G401.6 (cell line): Measurements from ENCODE around the gene NCCRP1.

ENCODE experiments used
- FAIRE-seq: peaks from 2 replicates; lab custom pipeline; 2012; peaks lifted over from hg19 to GRCh38; lab: Jason Lieb, UNC

The NCCRP1 gene

GRCh38 chr19:39165857-39166256 lies 30.9 kb upstream of the NCCRP1 start:
- FAIRE-seq, result no peak

DNA sequence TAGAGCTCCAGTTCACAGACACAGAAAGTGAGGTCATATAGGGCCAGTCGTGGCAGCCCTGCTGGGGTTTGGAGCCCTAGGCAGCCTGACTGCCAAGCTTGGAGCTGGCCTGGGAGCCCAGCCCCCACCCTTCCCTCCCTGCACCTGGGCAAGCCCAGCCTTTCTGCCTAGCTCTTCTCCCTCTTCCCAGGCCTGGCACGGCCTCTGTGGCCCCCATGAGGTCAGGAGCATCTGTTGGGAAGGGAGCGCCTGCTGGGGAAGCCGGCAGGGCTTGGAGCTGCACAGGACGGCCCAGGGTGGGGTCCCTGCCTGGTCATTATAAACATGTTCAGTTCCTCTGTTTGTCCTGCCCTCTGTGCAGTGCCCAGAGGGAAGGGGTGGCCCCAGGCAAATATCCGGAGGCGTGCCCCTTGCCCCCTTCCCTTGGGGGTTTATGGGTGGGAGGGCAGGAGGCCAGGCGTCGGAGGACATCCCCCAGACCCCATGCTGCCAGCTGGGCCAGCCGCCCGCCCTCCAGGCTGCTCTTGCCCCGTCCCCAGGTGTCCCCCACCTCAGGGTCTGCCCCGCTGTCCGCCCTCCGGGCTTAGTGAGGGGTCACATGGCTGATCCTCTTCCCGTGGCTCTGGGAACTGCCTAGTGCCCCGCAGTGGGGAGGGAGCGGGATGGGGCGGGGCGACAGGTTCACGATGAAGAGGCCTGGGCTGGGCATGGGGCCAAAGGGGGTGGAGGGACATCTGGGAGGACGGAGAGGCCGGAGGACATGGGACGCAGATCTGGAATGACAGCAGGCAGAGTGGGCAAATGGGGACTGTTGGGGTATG lies 30.0 kb upstream of the NCCRP1 start:
- no peak for FAIRE-seq

DNA sequence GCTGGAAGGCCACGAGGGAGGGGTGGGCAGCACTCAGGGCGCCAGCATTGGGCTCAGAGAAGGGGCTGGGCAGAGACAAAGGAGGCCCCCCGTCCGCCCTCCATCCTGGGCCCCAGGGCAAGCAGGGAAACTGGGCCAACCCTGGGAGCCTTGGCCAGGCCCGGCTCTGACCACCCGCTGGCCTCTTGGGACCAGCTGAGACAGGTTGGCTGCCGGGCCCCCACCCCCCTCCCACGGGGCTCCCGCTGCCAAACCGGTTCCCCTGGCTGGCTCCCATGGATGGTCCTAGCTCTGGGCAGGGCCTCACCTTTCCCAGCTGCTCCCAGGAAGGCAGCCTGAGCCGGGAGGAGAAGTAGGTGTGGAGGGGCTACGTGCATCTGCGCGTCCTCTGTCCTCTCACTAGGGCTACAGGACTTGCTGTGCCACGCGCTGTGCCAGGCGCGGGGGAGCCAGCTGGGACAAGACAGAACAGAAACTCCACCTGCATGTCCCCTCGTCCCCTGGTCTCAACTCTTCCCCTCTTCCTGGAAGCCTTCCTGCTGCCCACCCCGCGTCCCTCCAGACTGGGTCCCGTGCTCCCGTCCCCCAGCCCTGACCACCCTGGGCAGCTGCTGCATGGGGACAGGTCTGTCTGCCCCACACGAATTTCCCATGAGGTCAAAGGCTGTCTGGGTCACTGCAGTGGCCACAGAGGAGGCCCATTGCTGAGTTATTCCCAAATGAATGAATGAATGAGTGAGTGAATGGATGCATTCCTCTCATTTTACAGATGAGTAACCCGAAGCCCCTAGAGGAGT lies 29.1 kb upstream of the NCCRP1 start:
- FAIRE-seq, result no peak

GRCh38 chr19:39168258-39169142 lies 28.3 kb upstream of the NCCRP1 start:
- no peak for FAIRE-seq

DNA sequence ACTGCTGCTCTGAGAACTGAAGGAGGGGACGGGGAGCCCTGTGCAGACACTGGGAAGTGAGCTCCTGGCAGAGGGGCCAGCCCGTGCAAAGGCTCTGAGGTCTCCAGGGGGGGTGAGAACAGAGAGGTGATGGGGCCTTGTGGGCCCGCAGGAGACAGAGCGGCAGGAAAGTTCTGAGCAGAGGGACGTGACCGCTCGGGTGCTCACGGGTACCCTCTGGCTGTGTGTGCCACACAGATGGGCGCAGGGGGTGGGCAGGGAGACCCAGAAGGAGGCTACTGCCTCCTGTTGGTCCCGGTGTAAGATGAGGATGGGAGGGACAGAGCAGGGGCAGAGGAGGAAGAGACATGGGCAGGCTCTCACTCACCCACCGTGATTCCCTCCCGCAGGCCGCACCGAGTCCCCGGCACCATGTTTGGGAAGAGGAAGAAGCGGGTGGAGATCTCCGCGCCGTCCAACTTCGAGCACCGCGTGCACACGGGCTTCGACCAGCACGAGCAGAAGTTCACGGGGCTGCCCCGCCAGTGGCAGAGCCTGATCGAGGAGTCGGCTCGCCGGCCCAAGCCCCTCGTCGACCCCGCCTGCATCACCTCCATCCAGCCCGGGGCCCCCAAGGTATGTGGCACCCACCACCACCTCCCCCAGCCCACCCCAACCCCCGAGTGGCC lies 27.5 kb upstream of the NCCRP1 start:
- FAIRE-seq, result no peak

DNA sequence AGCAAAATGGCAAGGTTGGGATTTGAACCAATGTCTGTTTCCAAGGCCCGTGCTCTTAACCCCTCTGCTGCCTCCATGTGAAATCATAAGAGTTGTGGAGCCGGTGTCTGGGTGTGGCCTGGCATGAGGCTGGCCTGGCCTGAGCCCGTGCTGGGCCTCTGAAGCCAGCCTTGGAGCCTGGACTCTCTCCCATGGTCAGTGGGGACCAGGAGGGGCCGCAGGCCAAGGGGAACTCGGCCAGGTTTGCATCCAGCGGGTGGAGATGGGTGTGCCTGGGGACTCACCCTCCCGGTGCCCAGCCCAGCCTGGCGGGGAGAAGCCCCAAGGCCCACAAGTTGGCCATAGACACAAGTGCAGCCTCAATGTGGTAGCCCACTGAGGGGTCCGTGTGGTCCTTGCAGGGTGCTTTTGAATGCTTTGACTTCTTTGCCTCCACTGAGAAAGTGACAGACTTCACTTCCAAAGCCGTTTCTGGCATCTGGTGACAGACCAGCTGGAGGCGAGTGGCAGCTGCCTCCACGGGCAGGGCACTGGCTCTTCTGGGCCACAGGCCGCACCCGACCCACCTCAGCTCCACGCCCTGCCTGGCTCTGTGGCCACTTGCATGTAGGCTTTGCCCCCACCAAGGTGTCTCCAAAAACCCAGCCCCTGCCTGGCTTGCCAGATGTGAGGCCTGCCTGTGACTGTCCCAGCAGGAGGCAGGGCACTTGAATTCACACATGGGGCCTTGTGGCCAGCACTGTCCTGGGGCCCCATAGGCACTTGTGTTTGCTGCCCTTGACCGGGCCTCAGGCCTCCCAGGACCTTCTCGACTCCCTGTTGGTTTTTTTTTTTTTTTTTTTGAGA lies 26.2 kb upstream of the NCCRP1 start:
- no peak for FAIRE-seq

GRCh38 chr19:39171479-39172465 lies 25.0 kb upstream of the NCCRP1 start:
- FAIRE-seq, result no peak

DNA sequence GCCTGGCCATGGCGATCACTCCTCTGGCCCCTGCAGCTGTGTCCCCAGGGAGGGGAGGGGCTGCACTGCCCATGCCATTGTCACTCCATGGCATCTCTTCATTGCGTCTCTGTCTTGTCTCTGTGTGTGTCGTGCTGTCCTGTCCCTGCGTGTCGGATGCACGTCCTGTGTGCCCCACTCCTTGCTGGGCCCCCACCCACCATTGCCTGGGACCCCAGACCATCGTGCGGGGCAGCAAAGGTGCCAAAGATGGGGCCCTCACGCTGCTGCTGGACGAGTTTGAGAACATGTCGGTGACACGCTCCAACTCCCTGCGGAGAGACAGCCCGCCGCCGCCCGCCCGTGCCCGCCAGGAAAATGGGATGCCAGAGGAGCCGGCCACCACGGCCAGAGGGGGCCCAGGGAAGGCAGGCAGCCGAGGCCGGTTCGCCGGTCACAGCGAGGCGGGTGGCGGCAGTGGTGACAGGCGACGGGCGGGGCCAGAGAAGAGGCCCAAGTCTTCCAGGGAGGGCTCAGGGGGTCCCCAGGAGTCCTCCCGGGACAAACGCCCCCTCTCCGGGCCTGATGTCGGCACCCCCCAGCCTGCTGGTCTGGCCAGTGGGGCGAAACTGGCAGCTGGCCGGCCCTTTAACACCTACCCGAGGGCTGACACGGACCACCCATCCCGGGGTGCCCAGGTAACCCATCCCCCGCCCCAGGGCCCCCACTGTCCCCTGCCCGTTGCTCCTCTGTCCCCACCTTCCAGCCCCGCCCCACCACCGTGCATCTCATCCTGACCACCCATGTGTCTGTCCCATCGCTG lies 23.9 kb upstream of the NCCRP1 start:
- FAIRE-seq, result no peak

DNA sequence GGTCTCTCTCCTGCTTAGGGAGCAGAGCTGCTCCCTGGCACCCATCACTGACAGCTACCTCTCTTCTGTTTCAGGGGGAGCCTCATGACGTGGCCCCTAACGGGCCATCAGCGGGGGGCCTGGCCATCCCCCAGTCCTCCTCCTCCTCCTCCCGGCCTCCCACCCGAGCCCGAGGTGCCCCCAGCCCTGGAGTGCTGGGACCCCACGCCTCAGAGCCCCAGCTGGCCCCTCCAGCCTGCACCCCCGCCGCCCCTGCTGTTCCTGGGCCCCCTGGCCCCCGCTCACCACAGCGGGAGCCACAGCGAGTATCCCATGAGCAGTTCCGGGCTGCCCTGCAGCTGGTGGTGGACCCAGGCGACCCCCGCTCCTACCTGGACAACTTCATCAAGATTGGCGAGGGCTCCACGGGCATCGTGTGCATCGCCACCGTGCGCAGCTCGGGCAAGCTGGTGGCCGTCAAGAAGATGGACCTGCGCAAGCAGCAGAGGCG lies 23.2 kb upstream of the NCCRP1 start:
- no peak for FAIRE-seq

DNA sequence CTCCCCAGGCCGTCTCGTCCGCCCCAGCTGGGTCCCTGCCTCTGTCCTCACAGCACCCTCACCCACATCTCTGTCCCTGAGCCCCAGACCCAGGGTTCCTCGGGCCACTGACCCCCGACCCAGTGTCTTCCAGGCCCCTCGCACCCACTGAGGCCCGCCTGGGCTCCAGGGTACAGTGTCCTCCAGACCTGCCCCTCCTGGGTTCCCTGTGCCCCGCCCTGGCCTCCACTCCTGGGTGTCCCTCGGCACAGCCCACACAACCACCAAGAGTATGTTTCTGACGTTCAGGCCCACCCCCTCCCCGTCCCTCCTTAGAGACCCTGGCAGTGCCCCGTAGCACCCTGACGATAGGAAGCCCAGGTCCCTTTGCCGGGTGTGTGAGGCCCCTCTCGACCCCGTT lies 22.6 kb upstream of the NCCRP1 start:
- FAIRE-seq, result no peak

DNA sequence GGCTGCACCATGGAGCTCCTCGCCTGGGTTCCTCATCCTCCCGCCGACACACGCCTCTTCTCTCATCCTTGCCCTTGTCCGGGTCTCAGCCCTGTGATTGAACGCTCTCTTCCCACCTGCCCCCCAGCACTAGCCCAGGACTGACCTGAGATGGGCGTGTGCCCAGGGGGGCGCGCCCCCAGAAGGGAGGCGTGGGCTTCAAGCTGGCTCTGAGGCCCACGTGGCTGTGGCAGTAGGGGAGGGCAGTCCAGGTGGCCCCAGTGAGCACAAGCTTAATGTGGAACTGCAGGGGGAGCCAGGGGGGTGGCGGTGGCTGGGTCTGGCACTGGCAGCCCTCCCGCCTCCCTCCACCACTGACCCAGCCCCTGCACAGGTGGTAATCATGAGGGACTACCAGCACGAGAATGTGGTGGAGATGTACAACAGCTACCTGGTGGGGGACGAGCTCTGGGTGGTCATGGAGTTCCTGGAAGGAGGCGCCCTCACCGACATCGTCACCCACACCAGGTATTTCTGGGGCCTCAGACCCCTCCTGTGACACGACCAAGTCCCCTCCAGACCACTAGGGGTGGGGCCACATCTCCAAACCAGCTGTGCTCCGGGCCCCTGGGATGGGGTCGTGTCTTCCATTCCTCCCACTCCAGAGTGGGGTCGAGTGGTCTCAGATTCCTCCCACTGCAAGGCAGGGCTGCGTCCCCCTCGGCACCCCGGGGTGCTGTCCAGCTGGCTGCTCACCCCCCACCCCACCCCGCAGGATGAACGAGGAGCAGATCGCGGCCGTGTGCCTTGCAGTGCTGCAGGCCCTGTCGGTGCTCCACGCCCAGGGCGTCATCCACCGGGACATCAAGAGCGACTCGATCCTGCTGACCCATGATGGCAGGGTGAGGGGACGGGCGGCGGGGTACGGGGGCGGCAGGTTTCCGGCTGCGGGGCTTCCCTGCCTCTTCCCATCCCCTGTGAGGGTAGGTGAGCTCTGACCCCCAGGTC lies 21.9 kb upstream of the NCCRP1 start:
- no peak for FAIRE-seq

DNA sequence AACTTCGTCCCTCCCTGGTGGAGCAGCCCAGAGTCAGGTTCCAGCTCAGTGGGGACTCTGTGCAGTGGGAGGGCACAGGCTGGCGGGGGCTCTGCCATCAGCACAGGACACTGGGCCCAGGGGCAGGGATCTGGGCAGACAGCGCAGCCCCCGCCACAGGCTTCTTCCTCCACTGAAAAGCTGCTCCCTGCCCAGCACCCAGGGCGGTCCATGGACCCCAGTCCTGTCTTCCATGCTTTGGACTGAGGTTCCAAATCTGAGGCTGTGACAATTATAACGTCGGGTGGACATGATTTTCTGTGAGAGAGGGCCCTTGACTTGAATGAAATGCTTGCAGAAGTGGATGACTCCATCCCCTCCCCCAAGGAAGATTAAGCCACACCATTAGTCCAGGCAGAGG lies 21.2 kb upstream of the NCCRP1 start:
- FAIRE-seq, result no peak

- FAIRE-seq, result no peak
These were observed 19.6 kb upstream of the NCCRP1 start for GRCh38 chr19:39177110-39177699.

DNA sequence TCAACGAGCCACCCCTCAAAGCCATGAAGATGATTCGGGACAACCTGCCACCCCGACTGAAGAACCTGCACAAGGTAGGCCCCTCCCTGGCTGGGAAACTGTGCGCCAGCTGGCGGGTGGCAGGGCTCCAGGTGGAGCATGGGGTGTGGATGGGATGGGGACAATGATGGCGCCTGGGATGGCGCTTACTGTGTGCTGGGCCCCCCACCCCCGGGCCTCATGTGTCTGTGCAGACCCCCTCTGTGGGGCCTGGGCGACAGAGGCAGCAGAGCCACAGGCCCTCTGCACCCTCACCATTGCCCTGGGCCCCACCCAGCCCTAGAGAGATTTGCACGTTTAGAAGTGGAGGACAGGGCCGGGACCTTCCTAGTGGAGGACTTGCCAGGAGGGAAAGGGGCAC lies 19.0 kb upstream of the NCCRP1 start:
- no peak for FAIRE-seq

DNA sequence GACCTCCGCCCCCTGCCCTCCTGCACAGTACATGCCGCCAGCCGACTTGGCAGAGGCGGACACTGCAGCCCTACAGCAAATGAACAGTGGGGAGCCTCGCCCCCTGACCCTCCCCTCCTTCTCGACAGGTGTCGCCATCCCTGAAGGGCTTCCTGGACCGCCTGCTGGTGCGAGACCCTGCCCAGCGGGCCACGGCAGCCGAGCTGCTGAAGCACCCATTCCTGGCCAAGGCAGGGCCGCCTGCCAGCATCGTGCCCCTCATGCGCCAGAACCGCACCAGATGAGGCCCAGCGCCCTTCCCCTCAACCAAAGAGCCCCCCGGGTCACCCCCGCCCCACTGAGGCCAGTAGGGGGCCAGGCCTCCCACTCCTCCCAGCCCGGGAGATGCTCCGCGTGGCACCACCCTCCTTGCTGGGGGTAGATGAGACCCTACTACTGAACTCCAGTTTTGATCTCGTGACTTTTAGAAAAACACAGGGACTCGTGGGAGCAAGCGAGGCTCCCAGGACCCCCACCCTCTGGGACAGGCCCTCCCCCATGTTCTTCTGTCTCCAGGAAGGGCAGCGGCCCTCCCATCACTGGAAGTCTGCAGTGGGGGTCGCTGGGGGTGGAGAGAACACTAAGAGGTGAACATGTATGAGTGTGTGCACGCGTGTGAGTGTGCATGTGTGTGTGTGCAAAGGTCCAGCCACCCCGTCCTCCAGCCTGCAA lies 18.3 kb upstream of the NCCRP1 start:
- no peak for FAIRE-seq

DNA sequence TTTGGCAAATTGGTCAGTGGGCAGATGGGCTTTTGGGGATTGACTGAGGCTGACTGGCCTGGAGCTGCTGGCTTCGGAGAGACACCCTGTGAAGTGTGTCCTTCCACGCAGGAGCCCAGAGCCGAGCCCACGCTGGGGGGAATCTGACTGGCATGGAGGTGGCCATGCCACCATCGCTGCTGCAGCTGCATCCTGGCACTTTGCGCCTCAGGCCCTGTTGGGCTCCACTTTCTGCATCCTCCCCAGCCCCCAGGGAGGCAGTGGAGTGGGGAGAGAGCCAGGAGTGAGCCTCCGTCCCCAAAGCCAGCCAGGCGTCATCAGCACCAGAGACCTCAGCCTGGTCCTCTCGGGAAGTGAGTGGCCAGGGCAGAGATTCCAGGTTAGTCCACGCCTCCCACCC lies 17.0 kb upstream of the NCCRP1 start:
- no peak for FAIRE-seq

- no peak for FAIRE-seq
These were observed 16.0 kb upstream of the NCCRP1 start for GRCh38 chr19:39180749-39181148.
